HG02981 (cell line): Measurements from ENCODE around the gene NKAP.
"Not testable (repeated sequence)": the region's sequence is repeated elsewhere in the genome, so short reads cannot be mapped to it uniquely, and the experiment has no call there.

Experiments
- ATAC-seq: cut with Tn5 transposase; IDR thresholded peaks from one replicate; pipeline ENCODE4 v1.9.1; 2021; ENCODE audit warnings: mild to moderate bottlenecking, moderate library complexity; ENCODE audit not compliant: unreplicated experiment

The NKAP gene

GRCh38 chrX:119941336-119941735 lies 2.2 kb downstream of the NKAP start:
- no peak for ATAC-seq

DNA sequence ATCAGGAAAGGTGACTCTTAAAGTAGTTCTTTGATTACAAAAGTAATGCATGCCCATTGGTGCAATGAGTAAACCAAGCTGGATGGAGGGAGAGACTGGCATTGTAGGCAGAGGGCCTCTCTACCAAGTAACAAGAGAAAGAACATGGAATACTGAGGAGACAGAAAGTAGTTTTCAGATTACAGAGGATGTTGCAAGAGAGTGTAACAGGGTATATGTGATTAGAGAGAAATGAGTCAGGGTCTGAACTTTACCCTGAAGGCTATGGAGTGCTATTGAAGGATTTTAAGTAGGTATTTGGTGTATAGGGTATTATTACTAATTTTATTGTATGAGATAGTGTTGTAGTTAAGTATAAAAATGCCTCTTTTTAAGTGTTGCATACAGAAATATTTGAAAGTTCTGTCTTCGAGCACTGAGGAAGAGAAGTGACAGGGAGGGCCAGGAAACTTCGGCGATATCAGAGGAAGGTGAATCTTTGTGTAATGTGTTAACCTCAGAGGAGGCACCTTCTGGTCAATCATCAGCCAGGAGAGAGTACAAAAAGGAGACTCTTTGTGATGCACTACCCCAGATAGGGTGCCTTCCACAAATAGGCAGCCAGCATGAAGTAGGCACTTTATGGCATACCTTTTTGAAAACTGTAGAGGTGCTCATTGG lies 8.2 kb downstream of the NKAP start:
- no peak for ATAC-seq

GRCh38 chrX:119922391-119922790 lies 21.2 kb downstream of the NKAP start:
- not testable (repeated sequence) for ATAC-seq

- no peak for ATAC-seq
These were observed 23.5 kb downstream of the NKAP start for GRCh38 chrX:119919835-119920585.

DNA sequence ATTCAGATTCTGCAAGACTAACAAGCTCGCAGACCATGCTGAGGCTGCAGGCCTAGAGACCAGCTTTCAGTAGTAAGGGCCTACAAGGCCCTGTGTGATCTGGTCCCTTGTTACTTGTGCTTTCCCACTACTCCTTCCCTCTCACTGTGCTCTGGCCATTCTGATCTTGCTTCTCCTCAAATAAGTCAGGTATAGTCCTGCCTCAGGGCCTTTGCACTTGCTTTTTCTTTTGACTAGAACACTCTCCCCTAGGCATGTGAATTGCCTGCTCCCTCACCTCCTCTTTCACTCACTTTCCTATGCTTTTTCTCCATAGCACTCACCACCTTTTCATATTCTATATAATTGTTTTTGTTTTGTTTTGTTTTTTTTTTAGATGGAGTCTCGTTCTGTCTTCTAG lies 25.7 kb downstream of the NKAP start:
- ATAC-seq, result no peak

GRCh38 chrX:119916310-119916709 lies 27.2 kb downstream of the NKAP start:
- ATAC-seq, result no peak

- ATAC-seq, result no peak
These were observed 42.6 kb downstream of the NKAP start for GRCh38 chrX:119900976-119901375.

DNA sequence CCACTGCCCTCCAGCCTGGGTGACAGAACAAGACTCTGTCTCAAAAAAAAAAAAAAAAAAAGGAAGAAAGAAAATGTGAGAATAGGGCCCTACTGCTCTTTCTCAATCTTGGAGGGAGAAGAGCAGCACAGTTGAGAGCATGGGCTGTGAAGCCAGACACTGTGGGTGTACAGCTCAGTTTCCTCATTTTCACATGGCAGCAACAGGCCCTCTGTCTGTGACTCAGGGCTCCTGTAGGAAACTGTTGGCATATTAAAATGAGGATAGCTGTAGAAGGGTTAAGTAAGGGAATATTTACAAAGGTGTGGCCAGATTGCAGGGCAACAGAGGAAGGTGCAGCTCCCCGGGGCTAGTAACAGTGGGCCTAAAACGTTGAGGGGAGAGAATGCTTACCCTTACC lies 44.4 kb downstream of the NKAP start:
- no peak for ATAC-seq

- ATAC-seq, result no peak
These were observed 47.7 kb downstream of the NKAP start, which contains the start of gene AKAP14 for GRCh38 chrX:119895843-119896326. TSS of gene AKAP14 (plus strand) at chrX:119895893. CDS start at chrX:119903224, 7,331 bp downstream.

DNA sequence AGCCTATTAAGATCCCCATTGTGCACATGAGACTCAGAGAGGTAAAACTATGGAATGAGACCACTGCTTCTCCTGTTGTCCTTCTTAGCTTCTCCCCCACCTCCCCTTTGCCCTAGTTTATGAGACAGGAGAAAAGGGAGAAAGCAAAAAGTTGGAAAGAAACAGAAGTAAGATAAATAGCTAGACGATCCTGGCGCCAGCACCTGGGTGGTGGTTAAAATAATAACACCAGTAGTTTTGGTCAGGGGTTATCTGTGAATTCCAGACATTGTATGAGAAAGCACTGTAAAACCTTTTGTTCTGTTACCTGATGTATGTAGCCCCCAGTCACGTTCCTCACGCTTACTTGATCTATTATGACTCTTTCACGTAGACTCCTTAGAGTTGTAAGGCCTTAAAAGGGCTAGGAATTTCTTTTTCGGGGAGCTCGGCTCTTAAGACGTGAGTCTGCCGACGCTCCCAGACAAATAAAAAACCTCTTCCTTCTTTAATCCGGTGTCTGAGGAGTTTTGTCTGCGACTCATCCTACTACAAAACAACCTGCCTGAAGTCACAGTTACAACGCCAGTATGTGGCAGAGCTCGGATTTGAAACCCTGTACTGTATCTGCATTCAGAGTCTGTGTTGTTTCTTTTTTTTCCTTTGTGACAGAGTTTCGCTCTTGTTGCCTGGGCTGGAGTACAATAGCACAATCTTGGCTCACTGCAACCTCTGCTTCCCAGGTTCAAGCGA lies 51.4 kb downstream of the NKAP start:
- ATAC-seq, result not testable (repeated sequence)

DNA sequence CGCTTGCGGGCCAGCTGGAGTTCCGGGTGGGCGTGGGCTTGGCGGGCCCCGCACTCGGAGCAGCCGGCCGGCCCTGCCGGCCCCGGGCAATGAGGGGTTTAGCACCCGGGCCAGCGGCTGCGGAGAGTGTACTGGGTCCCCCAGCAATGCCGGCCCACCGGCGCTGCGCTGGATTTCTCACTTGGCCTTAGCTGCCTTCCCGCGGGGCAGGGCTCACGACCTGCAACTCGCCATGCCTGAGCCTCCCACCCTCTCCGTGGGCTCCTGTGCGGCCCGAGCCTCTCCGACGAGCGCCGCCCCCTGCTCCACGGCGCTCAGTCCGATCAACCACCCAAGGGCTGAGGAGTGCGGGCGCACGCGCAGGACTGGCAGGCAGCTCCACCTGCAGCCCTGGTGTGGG lies 52.9 kb downstream of the NKAP start:
- ATAC-seq, result not testable (repeated sequence)

DNA sequence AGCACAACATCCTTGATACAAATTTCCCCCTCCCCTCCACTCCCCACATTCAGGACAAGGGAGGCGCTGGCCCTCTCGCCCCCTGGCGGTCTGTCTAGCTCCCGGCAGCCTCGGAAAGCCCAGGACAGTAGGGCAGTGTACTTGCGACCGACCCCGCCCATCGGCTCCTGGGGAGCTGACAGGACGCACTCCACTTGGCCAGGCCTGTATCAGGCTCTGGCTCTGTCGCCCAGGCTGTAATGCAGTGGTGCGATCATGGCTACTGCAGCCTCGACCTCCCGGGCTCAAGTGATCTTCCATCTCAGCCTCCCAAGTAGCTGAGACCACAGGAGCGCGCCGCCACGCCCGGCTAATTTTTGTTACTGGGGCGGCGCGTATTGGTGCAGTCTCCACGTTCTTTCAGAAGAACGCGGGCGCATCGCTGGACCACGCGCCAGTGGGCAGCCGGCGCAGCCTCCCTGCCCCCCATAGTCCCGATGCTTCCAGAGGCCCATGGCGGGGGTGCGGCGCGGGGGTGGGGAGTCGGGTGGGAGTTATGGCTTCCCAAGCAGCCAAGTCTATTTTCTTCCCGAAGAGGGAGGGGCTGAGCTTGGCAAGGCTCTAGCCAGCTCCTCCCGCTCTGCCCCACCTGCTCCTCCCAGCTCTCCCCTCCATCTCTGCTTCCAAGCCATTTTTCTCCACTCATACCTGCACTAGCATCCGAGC lies 55.7 kb downstream of the NKAP start:
- peak; percentile 95 for ATAC-seq

- no peak for ATAC-seq
These were observed 57.8 kb downstream of the NKAP start for GRCh38 chrX:119885554-119886428.

- peak; percentile 87 for ATAC-seq
These were observed 62.8 kb downstream of the NKAP start for GRCh38 chrX:119880552-119881437.

GRCh38 chrX:119880076-119880475 lies 63.5 kb downstream of the NKAP start:
- ATAC-seq, result no peak

DNA sequence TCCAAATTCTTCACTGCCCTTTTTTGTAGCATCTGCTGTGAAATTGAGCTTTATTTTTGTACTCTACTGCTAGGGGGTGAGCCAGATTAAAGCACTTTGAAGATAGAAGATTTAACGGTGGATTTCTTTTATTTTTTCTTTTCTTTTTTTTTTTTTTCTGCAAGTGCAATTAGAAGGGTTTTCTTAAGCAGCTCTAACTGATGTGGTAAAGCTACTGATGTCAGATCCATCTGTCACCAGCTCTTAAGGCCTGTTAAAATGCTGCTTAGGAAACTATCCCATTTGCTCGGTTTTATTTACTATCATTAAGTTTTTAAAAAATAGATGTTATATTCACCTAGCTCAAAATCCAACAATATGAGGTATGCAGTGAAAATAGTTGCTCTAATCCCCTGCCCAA lies 64.8 kb downstream of the NKAP start:
- no peak for ATAC-seq

- ATAC-seq, result peak; percentile 95
These were observed 71.8 kb downstream of the NKAP start, which contains the start of the genes NDUFA1 and RNF113A for GRCh38 chrX:119871599-119872395. TSS of gene NDUFA1 (plus strand) at chrX:119871832. CDS start at chrX:119871912, 80 bp downstream. TSS of gene RNF113A (minus strand) at chrX:119871733. CDS start at chrX:119871613, 120 bp downstream.

DNA sequence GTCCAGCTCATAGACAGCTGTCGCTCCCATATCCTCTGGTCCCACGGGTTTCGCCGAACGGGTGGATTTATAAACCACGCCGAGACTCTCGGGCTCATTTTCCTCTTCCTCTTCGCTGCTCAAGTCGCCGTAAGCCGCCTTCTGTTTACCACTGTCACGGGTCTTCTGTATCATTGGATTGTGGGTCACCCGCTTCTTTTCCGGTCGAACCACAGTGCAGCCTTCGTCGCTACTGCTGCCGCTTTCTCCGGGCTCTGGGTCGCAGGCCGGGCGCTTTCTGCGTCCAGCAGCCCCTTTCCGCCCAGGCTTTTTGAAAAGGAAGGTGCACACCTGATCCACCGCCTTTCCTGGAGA lies 72.3 kb downstream of the NKAP start:
- peak; percentile 33 for ATAC-seq
